ENCODE data around the gene NR0B2.

- TF ChIP-seq, protein P1, sequence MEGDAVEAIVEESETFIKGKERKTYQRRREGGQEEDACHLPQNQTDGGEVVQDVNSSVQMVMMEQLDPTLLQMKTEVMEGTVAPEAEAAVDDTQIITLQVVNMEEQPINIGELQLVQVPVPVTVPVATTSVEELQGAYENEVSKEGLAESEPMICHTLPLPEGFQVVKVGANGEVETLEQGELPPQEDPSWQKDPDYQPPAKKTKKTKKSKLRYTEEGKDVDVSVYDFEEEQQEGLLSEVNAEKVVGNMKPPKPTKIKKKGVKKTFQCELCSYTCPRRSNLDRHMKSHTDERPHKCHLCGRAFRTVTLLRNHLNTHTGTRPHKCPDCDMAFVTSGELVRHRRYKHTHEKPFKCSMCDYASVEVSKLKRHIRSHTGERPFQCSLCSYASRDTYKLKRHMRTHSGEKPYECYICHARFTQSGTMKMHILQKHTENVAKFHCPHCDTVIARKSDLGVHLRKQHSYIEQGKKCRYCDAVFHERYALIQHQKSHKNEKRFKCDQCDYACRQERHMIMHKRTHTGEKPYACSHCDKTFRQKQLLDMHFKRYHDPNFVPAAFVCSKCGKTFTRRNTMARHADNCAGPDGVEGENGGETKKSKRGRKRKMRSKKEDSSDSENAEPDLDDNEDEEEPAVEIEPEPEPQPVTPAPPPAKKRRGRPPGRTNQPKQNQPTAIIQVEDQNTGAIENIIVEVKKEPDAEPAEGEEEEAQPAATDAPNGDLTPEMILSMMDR (optimal IDR thresholded peaks at IDR 0.05 in 1 of 3, IDR thresholded peaks at IDR 0.05 in 1 of 3, conservative IDR thresholded peaks at IDR 0.05 in 1 of 3; ENCODE audit: extremely low read depth in 1 of 3, insufficient read depth in 2 of 3, low read length in 3 of 3): no peak
- TF ChIP-seq EZH2 (IDR thresholded peaks at IDR 0.05; ENCODE audit: low read length): no peak
Measured at GRCh38 chr1:26938659-26939025, 24.9 kb upstream of the NR0B2 start.
